CD4-positive, alpha-beta T cell treated with Interleukin-10 for 1 hour (primary cell): ENCODE results near the gene CYP4A22.
"Not testable (repeated sequence)": the region's sequence is repeated elsewhere in the genome, so short reads cannot be mapped to it uniquely, and the experiment has no call there.

Experiments
- DNase-seq: peaks from one replicate; pipeline ENCODE4 v3.0.0-alpha.2; 2020

Gene CYP4A22

DNA sequence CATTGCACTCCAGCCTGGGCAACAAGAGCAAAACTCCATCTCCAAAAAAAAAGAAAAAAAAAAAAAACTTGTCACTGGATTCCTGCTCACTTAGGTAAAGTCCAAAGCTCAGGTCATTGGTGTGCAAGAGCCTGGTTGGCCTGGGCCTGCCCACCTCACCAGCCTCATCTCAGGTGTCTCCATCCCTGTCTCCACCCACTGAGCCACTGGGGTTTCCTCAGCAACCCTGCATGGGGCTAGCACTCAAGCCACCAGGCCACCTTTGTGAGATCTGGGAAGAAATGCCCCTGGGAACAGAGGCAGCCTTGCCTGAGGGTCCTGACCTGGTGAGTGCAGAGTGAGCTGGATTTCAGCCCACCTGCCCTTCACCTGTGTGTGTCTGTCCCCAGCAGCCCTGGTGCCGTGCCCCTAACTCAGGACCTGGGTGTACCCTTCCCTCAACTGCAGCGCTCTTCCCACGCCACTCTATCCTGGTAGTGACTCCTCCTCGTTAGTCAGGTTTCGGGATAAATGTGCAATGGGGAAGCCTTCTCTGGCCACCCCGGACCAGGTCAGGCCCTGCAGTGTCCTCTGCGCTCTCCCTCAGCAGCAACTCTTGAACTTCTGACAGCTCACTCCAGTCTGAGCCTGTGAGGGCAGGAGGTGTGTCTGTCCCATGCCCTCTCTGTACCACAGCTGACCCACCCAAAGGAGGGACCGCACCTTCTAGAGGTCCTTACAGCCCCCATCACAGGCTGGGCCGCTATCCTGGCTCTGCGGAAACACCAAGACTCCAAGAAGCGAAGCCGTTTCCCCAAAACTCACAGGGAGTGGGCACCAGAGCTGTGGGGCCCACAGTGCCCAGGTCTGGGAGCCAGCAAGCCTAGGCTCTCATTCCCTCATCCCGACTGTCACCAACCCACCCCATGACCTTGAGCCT is 49.3 kb downstream of the CYP4A22 start:
- no peak for DNase-seq

GRCh38 chr1:47187231-47187925 is 50.1 kb downstream of the CYP4A22 start:
- no peak for DNase-seq

- DNase-seq, result no peak
Observed at GRCh38 chr1:47187926-47188250, 50.6 kb downstream of the CYP4A22 start.

- no peak for DNase-seq
Observed at GRCh38 chr1:47188791-47189785, 51.8 kb downstream of the CYP4A22 start.

DNA sequence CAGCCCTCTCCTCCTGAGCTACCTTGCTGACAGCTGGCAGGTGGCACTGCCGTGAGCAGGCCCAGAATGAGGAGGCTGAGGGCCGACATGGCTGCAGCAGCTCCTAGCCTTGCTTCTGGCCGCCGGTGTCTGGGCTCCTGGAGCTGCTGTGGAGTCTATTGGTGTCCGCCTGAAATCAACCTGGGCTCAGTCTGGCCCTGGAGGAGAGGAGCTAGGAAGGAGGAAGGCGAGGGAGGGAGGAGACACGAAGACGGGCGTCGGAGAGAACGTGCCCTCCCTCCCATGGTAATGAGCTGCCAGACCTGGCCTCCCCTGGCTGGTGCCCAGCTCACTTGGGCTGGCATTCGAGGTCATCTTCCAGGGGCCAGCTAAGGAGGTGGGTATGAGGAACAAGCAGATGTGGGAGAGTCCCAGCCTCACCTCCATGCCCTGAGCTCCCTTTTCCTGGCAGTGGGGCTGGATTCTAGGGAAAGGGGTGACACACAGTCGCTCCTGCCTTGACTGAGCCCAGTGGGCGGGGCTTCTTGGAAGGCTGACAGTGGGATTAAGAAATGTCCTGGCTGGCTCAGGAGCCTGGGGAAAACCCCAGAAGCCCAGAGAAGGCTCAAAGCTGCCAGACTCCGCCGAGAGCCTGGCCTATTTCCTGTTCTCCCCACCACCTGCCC is 52.7 kb downstream of the CYP4A22 start, which contains the start of gene PDZK1IP1:
TSS of gene PDZK1IP1 (minus strand) at position 193 of the 665 bp plus-strand sequence. CDS start at position 89, 104 bp downstream.
- no peak for DNase-seq

DNA sequence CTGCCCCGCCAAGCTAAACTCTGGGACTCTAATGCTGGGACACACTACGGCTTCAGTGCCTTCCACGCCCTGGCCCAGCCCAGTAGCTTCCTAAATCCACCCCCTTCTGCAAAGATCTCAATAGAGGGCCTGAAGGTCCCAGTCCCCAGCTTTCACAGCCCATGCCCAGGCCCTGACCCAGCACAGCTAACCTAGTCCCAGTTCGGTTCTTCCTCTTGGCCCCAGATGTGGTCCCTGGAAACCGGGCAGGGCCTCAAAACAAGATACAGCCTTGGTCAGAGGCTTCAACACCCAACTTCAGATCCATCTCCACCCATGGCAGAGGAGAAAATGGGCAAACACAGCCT is 53.2 kb downstream of the CYP4A22 start:
- no peak for DNase-seq

DNA sequence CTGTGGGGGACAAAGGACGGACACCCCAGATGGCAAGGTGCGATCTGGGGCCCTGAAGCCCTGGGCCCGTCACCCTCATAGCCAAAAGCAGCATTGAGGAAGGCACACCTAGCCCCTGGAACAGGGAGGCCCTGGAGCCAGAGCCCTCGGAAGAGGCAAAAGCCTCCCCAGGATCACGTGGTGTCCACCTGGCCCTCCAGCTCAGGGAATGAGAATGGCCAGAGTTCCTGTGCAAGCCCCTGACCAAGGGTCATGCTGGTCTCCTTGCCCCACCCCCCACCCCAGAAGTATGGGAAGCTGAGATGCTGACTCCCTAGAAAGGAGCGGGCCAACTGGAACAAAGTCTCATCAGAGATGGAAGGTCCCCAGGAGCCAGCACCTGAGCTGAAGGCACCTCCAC is 53.6 kb downstream of the CYP4A22 start:
- no peak for DNase-seq

DNA sequence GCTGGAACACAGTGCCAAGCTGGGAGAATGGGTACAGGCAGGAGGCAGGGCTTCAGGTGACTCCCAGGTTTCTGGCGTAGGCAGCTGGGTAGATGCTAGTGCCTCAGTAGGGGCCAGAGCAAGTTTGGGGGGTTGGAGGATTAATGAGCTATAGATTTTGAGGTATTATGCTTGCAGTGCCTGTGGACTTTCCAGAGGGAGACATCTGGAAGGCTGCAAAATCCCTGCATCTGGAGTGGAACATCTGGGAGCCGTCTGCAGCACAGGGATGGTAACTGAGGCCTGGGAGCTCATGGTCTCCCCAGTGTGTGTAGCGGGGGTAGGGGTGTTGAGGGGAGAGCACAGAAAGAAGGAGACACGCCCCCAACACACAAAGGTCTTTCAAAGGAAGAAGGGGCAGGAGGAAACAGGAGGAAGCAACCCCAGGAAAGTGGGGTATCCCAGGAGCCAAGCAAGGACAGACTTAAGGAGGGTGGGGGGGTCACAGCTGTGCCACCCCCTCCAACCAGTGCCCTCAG is 54.8 kb downstream of the CYP4A22 start:
- DNase-seq, result no peak

DNA sequence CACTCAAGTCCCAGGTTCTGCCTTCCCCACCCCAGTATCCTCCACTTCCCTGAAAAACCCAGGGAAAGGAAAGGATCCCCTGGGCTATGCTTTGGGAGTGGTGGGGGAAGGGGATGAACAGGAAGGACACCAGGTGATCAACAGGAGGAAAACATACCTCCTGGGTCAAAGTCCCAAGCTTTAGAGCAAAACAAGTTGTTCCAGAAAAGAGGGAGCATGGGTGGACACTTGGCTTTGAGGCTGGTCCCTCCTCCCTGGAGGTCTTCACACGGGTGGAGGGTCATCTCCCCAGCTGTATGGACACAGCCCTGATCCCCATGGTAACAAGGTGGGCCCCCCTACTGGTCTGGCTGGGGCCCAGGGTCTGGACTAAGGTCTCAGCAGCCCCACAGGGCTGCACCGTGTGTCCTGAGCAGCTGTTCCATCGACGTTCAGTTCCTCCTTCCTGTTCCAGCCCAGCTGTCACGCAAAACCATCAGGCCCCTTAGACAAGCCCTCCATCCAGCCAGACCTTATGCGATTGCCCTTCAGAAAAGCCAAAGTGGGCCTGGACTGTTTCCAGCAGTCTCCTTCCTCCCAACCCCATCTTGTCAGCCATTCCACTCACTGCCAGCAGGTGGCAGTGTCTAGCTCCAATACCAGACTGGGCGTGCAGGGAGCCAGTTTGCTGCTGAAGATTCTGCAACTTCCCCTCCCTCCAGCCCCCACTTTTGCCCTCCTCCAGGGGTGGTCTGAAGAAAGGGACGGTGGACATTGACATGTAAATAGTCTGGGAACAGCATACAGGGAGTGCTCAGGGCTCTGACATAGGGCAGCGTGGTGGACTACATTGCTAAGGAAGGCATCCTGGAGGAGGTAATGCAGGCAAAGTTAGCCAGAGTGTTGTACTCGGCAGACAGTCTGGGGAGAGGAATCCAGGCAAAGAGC is 55.5 kb downstream of the CYP4A22 start:
- DNase-seq, result peak; percentile 62

GRCh38 chr1:47193496-47193895 is 56.3 kb downstream of the CYP4A22 start:
- DNase-seq, result not testable (repeated sequence)

DNA sequence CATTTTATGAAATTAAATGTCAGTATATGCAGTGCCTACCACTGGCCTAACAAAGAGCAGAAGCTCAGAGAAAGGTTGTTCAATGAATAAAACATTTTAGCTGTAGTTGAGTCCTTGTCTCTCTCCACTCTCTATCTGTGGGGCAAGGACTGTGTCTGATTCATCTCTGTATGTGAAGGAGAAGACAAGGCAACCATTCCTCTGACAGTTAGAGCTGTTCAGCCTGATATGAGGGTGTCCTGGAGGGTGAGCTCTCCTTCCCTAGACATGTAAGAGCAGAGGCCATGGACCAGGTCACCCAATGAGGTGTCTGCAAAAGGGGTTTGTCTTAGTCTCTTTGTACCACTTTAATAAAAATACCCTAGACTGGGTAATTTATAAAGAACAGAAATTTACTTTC is 57.1 kb downstream of the CYP4A22 start:
- DNase-seq, result no peak

GRCh38 chr1:47195981-47196380 is 58.7 kb downstream of the CYP4A22 start:
- not testable (repeated sequence) for DNase-seq

DNA sequence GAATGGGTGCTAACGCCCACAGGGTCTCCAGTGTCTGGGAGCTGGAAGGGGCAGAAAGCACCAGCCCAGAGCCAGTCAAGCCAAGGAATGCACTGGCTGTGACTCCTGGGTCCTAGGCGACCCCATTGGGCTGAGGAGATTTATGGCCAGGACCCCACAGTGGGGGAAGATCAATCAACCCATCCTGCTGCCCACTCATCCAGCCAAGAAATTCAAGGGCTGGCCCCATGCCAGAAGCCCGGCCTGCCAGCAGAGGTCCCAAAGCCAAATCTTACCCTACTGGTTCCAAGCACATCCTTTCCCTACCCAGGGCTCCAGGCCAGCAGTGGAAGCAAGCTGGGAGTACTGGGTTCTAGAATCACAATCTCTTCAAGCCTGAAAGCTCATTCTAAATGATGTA is 59.4 kb downstream of the CYP4A22 start:
- no peak for DNase-seq

GRCh38 chr1:47198214-47198613 is 61.0 kb downstream of the CYP4A22 start:
- DNase-seq, result no peak
